WERI-Rb-1 (cell line): ENCODE results near the gene HDGF.

Experiments used
- DNase-seq: peaks from one replicate; pipeline ENCODE4 v3.0.0-alpha.2; 2020
- H3K27ac ChIP-seq: fragments of 250-450 bp; sonication (Bioruptor Pico); 2 replicates; pipeline ENCODE4 v1.5.1; 2020; ENCODE audit warnings: mild to moderate bottlenecking, moderate library complexity
- H3K27me3 ChIP-seq: fragments of 250-450 bp; sonication (Bioruptor Pico); 2 replicates; pipeline ENCODE4 v1.5.1; 2021; ENCODE audit warnings: mild to moderate bottlenecking, low read depth, moderate library complexity; ENCODE audit not compliant: insufficient read depth, severe bottlenecking
- H3K36me3 ChIP-seq: fragments of 250-450 bp; sonication (Bioruptor Pico); 2 replicates; pipeline ENCODE4 v1.5.1; 2020; ENCODE audit warnings: mild to moderate bottlenecking, moderate library complexity
- H3K4me3 ChIP-seq: 2 replicates; pipeline ENCODE4 v1.5.1; 2011; ENCODE audit warnings: low read depth, mild to moderate bottlenecking, control low read depth, low read length
- H3K9me3 ChIP-seq: fragments of 250-450 bp; sonication (Bioruptor Pico); 2 replicates; pipeline ENCODE4 v1.5.1; 2021; ENCODE audit warnings: mild to moderate bottlenecking, moderate library complexity; ENCODE audit not compliant: severe bottlenecking
- CTCF ChIP-seq: IDR thresholded peaks from 2 replicates; pipeline ENCODE4 v1.5.1; 2011; ENCODE audit warnings: low read depth, mild to moderate bottlenecking, control low read depth, inconsistent platforms, low read length

The HDGF gene

GRCh38 chr1:156756355-156756754 is 4.9 kb upstream of the HDGF start:
- Histone ChIP-seq H3K27ac (no peak overlapping the region), H3K27me3 (no peaks in the 10 kb centered on the region), H3K9me3 (no peaks in the 10 kb centered on the region), H3K4me3 (no peak overlapping the region), H3K36me3 (peaks cover 9% of the 10 kb centered on the region)
- no peak for TF ChIP-seq CTCF
- no peak for DNase-seq

- no peak for TF ChIP-seq CTCF
- Histone ChIP-seq H3K4me3 (no peak overlapping the region), H3K27ac (no peak overlapping the region), H3K9me3 (no peaks in the 10 kb centered on the region), H3K27me3 (no peaks in the 10 kb centered on the region), H3K36me3 (peaks cover 14% of the 10 kb centered on the region)
- no peak for DNase-seq
These were observed 4.1 kb upstream of the HDGF start for GRCh38 chr1:156755527-156755950.

- TF ChIP-seq CTCF: no peak
- Histone ChIP-seq H3K36me3 (peaks cover 27% of the 10 kb centered on the region), H3K27ac (no peak overlapping the region), H3K4me3 (no peak overlapping the region), H3K27me3 (no peaks in the 10 kb centered on the region), H3K9me3 (no peaks in the 10 kb centered on the region)
- DNase-seq: no peak
These were observed 2.7 kb upstream of the HDGF start for GRCh38 chr1:156754219-156754618.

GRCh38 chr1:156752843-156753482 is 1.5 kb upstream of the HDGF start:
- DNase-seq: no peak
- Histone ChIP-seq H3K27me3 (no peaks in the 10 kb centered on the region), H3K4me3 (peak overlapping the region; percentile 87), H3K9me3 (no peaks in the 10 kb centered on the region), H3K27ac (peak overlapping the region; percentile 99), H3K36me3 (peaks cover 37% of the 10 kb centered on the region)
- TF ChIP-seq CTCF: no peak

GRCh38 chr1:156751757-156752481 is 444 bp upstream of the HDGF start:
- Histone ChIP-seq H3K9me3 (no peaks in the 10 kb centered on the region), H3K27ac (peak overlapping the region; percentile 99), H3K4me3 (peak overlapping the region; percentile 87), H3K36me3 (peaks cover 43% of the 10 kb centered on the region), H3K27me3 (no peaks in the 10 kb centered on the region)
- no peak for TF ChIP-seq CTCF
- DNase-seq: peak; percentile 100
